Astrocyte of the cerebellum (primary cell): Measurements from ENCODE around the gene BAIAP2L2.

ENCODE experiments used
- DNase-seq: peaks from one replicate; pipeline ENCODE4 v3.0.0-alpha.2; 2011; ENCODE audit warnings: low read depth
- H3K4me3 ChIP-seq: 2 replicates; pipeline ENCODE4 v1.5.1; 2011; ENCODE audit warnings: mild to moderate bottlenecking, low read depth, low read length, moderate library complexity
- CTCF ChIP-seq: IDR thresholded peaks from 2 replicates; pipeline ENCODE4 v1.5.1; 2012; ENCODE audit warnings: low read length, low read depth, moderate library complexity, mild to moderate bottlenecking; ENCODE audit errors: missing control alignments
- in situ Hi-C: cut with HindIII; loops from 2 replicates; pipeline ENCODE4 v1.10.0; 2017; ENCODE audit warnings: low sequenced_read_pairs

BAIAP2L2 gene

GRCh38 chr22:38066381-38067027, 44.0 kb downstream of the BAIAP2L2 start:
- no peak overlapping the region for H3K4me3 ChIP-seq
- no peak for TF ChIP-seq CTCF
- in situ Hi-C loops, result no loop called here
- DNase-seq, result no peak

GRCh38 chr22:38065539-38065938, 44.9 kb downstream of the BAIAP2L2 start:
- in situ Hi-C loops, result no loop called here
- no peak overlapping the region for H3K4me3 ChIP-seq
- no peak for DNase-seq
- TF ChIP-seq CTCF, result no peak

- H3K4me3 ChIP-seq, result no peak overlapping the region
- no peak for DNase-seq
- no peak for TF ChIP-seq CTCF
- in situ Hi-C loops, result no loop called here
Observed at GRCh38 chr22:38062791-38063190, 47.7 kb downstream of the BAIAP2L2 start.

- H3K4me3 ChIP-seq, result peak within 1 kb of the TSS; percentile 63
- in situ Hi-C loops, result no loop called here
- peak; percentile 83 for DNase-seq
- TF ChIP-seq CTCF, result no peak
Observed at GRCh38 chr22:38056969-38057891, 53.3 kb downstream of the BAIAP2L2 start, which contains the start of gene PICK1. TSS of gene PICK1 (plus strand) at chr22:38057404. CDS start at chr22:38057810, 406 bp downstream.

GRCh38 chr22:38051900-38052862, 58.3 kb downstream of the BAIAP2L2 start:
- peak; percentile 33 for DNase-seq

More at GRCh38 chr22:38051900-38052862, 58.3 kb downstream of the BAIAP2L2 start:
- H3K4me3 ChIP-seq, result no peak overlapping the region
- peak; percentile 75 for TF ChIP-seq CTCF
- in situ Hi-C loops, result no loop called here
